HG02763 (cell line): Measurements from ENCODE around the gene SIRT7.
A peak's percentile ranks its signal among the peaks of the same experiment; 100 is the strongest.

Source experiments
- ATAC-seq: cut with Tn5 transposase; IDR thresholded peaks from one replicate; pipeline ENCODE4 v1.9.1; 2021; ENCODE audit warnings: mild to moderate bottlenecking, moderate library complexity; ENCODE audit not compliant: unreplicated experiment

The SIRT7 gene

GRCh38 chr17:81921996-81922565 is 4.1 kb upstream of the SIRT7 start:
- no peak for ATAC-seq

- no peak for ATAC-seq
Measured at GRCh38 chr17:81921537-81921862, 3.5 kb upstream of the SIRT7 start.

GRCh38 chr17:81920612-81921536 is 2.9 kb upstream of the SIRT7 start:
- no peak for ATAC-seq

GRCh38 chr17:81918832-81919545 is 1.0 kb upstream of the SIRT7 start:
- ATAC-seq = no peak

GRCh38 chr17:81918333-81918669 is 325 bp upstream of the SIRT7 start:
- ATAC-seq = peak; percentile 4

GRCh38 chr17:81916234-81917001 is 1.6 kb downstream of the SIRT7 start:
- ATAC-seq = no peak

GRCh38 chr17:81915331-81915730 is 2.6 kb downstream of the SIRT7 start:
- ATAC-seq = no peak

GRCh38 chr17:81914103-81914850 is 3.7 kb downstream of the SIRT7 start:
- ATAC-seq = no peak

- no peak for ATAC-seq
Measured at GRCh38 chr17:81913394-81914102, 4.4 kb downstream of the SIRT7 start.

GRCh38 chr17:81912441-81913309 is 5.3 kb downstream of the SIRT7 start:
- ATAC-seq = no peak

GRCh38 chr17:81911969-81912368 is 6.0 kb downstream of the SIRT7 start:
- no peak for ATAC-seq

GRCh38 chr17:81911277-81911961 is 6.6 kb downstream of the SIRT7 start, which contains the start of gene PCYT2:
Gene PCYT2 (minus strand): TSS chr17:81911399. CDS start chr17:81911355, 44 bp downstream.
- ATAC-seq = peak; percentile 74

GRCh38 chr17:81910840-81911276 is 7.1 kb downstream of the SIRT7 start:
- ATAC-seq = no peak

GRCh38 chr17:81909966-81910839 is 7.8 kb downstream of the SIRT7 start:
- no peak for ATAC-seq

- no peak for ATAC-seq
Measured at GRCh38 chr17:81909231-81909630, 8.7 kb downstream of the SIRT7 start.

- ATAC-seq = no peak
Measured at GRCh38 chr17:81908793-81909192, 9.2 kb downstream of the SIRT7 start.
